ENCODE results near the gene PHLDB2.

DNA sequence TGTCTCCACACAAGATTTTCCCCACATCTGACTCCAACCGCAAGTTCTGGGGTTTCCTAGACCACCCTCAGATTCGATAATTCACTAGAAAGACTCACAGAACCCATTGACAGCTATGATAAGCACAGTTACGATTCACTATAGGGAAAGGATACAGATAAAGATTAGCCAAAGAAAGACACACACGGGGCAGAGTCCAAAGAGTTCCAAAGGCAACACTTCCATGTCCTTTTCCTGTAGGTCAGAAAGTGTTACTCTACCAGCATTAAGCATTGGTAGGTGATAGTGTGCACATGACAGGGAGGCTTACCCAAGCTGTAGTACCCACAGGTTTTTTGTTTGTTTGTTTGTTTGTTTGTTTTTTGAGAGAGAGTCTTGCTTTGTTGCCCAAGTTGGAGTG, 48.1 kb downstream of the PHLDB2 start:
- TF ChIP-seq, protein P1, sequence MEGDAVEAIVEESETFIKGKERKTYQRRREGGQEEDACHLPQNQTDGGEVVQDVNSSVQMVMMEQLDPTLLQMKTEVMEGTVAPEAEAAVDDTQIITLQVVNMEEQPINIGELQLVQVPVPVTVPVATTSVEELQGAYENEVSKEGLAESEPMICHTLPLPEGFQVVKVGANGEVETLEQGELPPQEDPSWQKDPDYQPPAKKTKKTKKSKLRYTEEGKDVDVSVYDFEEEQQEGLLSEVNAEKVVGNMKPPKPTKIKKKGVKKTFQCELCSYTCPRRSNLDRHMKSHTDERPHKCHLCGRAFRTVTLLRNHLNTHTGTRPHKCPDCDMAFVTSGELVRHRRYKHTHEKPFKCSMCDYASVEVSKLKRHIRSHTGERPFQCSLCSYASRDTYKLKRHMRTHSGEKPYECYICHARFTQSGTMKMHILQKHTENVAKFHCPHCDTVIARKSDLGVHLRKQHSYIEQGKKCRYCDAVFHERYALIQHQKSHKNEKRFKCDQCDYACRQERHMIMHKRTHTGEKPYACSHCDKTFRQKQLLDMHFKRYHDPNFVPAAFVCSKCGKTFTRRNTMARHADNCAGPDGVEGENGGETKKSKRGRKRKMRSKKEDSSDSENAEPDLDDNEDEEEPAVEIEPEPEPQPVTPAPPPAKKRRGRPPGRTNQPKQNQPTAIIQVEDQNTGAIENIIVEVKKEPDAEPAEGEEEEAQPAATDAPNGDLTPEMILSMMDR (IDR thresholded peaks at IDR 0.05), result no peak
- no peak for TF ChIP-seq POLR2A (IDR thresholded peaks at IDR 0.05)
